ENCODE results near the gene EDDM3A.

DNA sequence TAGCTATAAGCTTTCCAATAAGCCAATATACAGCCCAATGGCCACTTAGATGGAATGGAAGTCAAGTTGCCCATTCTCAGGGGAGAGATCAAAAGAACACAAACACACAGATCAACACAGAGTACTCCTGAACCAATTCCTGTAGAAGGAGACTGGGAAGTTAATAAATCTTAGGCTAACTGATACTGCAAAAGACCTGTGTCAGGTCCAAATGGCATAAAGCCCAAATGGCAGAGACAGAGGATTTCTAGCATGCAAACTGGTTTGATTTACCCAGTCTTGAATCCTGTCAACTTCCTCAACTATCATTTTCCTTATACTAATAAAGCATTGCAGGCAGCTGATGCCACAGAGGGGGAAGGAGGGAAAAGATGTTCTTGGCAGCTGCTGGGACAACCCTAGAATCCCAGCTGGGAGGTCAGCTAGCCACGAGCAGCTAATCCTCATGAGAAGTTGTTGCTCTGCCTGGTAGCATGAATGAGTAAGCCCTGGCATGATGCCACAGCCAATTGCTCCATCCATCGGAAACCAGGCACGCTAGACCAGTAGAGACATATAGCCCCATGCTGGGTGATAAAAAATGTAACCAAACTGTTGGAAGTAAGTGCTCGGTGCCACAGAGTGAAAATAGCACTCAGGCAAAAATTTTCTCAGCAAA, 31.0 kb upstream of the EDDM3A start:
- TF ChIP-seq, protein P1, sequence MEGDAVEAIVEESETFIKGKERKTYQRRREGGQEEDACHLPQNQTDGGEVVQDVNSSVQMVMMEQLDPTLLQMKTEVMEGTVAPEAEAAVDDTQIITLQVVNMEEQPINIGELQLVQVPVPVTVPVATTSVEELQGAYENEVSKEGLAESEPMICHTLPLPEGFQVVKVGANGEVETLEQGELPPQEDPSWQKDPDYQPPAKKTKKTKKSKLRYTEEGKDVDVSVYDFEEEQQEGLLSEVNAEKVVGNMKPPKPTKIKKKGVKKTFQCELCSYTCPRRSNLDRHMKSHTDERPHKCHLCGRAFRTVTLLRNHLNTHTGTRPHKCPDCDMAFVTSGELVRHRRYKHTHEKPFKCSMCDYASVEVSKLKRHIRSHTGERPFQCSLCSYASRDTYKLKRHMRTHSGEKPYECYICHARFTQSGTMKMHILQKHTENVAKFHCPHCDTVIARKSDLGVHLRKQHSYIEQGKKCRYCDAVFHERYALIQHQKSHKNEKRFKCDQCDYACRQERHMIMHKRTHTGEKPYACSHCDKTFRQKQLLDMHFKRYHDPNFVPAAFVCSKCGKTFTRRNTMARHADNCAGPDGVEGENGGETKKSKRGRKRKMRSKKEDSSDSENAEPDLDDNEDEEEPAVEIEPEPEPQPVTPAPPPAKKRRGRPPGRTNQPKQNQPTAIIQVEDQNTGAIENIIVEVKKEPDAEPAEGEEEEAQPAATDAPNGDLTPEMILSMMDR (conservative IDR thresholded peaks at IDR 0.05; ENCODE audit: low read depth, low read length) = no peak
- TF ChIP-seq POLR2A (IDR thresholded peaks at IDR 0.05; ENCODE audit: low read depth, low read length) = no peak
- TF ChIP-seq, protein P2, sequence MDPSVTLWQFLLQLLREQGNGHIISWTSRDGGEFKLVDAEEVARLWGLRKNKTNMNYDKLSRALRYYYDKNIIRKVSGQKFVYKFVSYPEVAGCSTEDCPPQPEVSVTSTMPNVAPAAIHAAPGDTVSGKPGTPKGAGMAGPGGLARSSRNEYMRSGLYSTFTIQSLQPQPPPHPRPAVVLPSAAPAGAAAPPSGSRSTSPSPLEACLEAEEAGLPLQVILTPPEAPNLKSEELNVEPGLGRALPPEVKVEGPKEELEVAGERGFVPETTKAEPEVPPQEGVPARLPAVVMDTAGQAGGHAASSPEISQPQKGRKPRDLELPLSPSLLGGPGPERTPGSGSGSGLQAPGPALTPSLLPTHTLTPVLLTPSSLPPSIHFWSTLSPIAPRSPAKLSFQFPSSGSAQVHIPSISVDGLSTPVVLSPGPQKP (IDR thresholded peaks at IDR 0.05; ENCODE audit: borderline replicate concordance, low read depth, low read length) = no peak
- no peak for TF ChIP-seq RAD21 (IDR thresholded peaks at IDR 0.05; ENCODE audit: low read length)
- no peak for TF ChIP-seq RCOR1 (IDR thresholded peaks at IDR 0.05; ENCODE audit: insufficient replicate concordance, low read length)
- no peak for TF ChIP-seq MAZ (IDR thresholded peaks at IDR 0.05; ENCODE audit: borderline replicate concordance, low read depth, low read length)
- no peak for TF ChIP-seq MXI1 (IDR thresholded peaks at IDR 0.05; ENCODE audit: borderline replicate concordance, low read depth, low read length)
- TF ChIP-seq NFE2L2 (IDR thresholded peaks at IDR 0.05; ENCODE audit: low read depth, low read length) = no peak
- TF ChIP-seq SMC3 (IDR thresholded peaks at IDR 0.05; ENCODE audit: low read depth, low read length) = no peak
- TF ChIP-seq, protein P3, sequence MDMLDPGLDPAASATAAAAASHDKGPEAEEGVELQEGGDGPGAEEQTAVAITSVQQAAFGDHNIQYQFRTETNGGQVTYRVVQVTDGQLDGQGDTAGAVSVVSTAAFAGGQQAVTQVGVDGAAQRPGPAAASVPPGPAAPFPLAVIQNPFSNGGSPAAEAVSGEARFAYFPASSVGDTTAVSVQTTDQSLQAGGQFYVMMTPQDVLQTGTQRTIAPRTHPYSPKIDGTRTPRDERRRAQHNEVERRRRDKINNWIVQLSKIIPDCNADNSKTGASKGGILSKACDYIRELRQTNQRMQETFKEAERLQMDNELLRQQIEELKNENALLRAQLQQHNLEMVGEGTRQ (IDR thresholded peaks at IDR 0.05; ENCODE audit: low read depth, low read length) = no peak

Data from IMR-90 (cell line).